Natural killer cell (primary cell): ENCODE data around the gene TP53BP2. TPM values are rescaled to one million over a fixed set of nuclear protein-coding genes. Genes with fewer than 3 reads are reported as not detected.

Experiments
- ATAC-seq, 3 donors: fragments of 150-1000 bp in 2 of 3; fragments of 200-7000 bp in 1 of 3; cut with Tn5 transposase; 1 replicate in 1 of 3; 2 replicates in 2 of 3; pipeline ENCODE4 v1.10.0; 2021; ENCODE audit warnings: mild to moderate bottlenecking in 2 of 3, moderate library complexity in 2 of 3
- DNase-seq, 2 donors: peaks; one replicate each; pipeline versions ENCODE4 v3.0.0 to v3.0.0-alpha.2; 2013 to 2021; ENCODE audit warnings: mixed read lengths in 1 of 2
- H3K27ac ChIP-seq: one replicate; pipeline ENCODE4 v1.5.1; 2013; ENCODE audit warnings: mild to moderate bottlenecking, low read length
- H3K27me3 ChIP-seq: one replicate; pipeline ENCODE4 v1.6.1; 2013; ENCODE audit warnings: low read length; ENCODE audit not compliant: control insufficient read depth, insufficient read depth
- H3K36me3 ChIP-seq: one replicate; pipeline ENCODE4 v1.6.1; 2013; ENCODE audit warnings: low read length; ENCODE audit not compliant: control insufficient read depth, insufficient read depth
- H3K4me1 ChIP-seq: one replicate; pipeline ENCODE4 v1.6.1; 2013; ENCODE audit warnings: low read length; ENCODE audit not compliant: control insufficient read depth, insufficient read depth
- H3K4me3 ChIP-seq: one replicate; pipeline ENCODE4 v1.5.1; 2013; ENCODE audit warnings: low read length
- H3K9me3 ChIP-seq: one replicate; pipeline ENCODE4 v1.6.1; 2013; ENCODE audit warnings: low read length; ENCODE audit not compliant: control insufficient read depth, insufficient read depth
- H3K27ac Mint-ChIP-seq, 2 donors: one replicate each; pipeline ENCODE4 v1.8.0; 2022; ENCODE audit warnings: mild to moderate bottlenecking in 2 of 2, mixed read lengths in 2 of 2, moderate library complexity in 1 of 2
- H3K27me3 Mint-ChIP-seq, 2 donors: one replicate each; pipeline ENCODE4 v1.8.0; 2022; ENCODE audit warnings: low read depth in 2 of 2, mixed read lengths in 2 of 2
- H3K36me3 Mint-ChIP-seq: one replicate; pipeline ENCODE4 v1.8.0; 2022; ENCODE audit warnings: mixed read lengths
- H3K4me1 Mint-ChIP-seq, 2 donors: one replicate each; pipeline ENCODE4 v1.8.0; 2022; ENCODE audit warnings: mixed read lengths in 2 of 2
- H3K4me3 Mint-ChIP-seq: one replicate; pipeline ENCODE4 v1.8.0; 2022; ENCODE audit warnings: mild to moderate bottlenecking, moderate library complexity, mixed read lengths
- H3K9me3 Mint-ChIP-seq, 2 donors: one replicate each; pipeline ENCODE4 v1.8.0; 2022; ENCODE audit warnings: mixed read lengths in 2 of 2
- WGBS: methylation state at CpG from one replicate; pipeline ENCODE4 v1.1.7; 2013; ENCODE audit warnings: missing lambda C conversion rate; ENCODE audit not compliant: insufficient coverage; 5-methylcytosine and 5-hydroxymethylcytosine counted together
- intact Hi-C: fragments of 100-400 bp; cut with micrococcal nuclease; formaldehyde crosslinking; loops from one replicate; pipeline ENCODE4 v1.14.2; 2022
- total RNA-seq, 4 donors: library from RNA; stranded (reverse); fragments of 120-200 nt in 1 of 4; gene quantifications; one replicate each; pipeline versions ENCODE4 v1.2.3 to v1.2.4, GENCODE V29; 2013 to 2022
- TF ChIP-seq, protein P1 (sequence below): fragments of 200-600 bp; IDR thresholded peaks from one replicate; pipeline ENCODE4 v1.8.0; 2022; ENCODE audit warnings: antibody characterized with exemption

TP53BP2 gene
- total RNA-seq, 3 donors from 2014 or later (not counting 1 experiment from before 2014, with no cell fraction given): 69.7 to 93.7 (median 78.8) TPM

DNA sequence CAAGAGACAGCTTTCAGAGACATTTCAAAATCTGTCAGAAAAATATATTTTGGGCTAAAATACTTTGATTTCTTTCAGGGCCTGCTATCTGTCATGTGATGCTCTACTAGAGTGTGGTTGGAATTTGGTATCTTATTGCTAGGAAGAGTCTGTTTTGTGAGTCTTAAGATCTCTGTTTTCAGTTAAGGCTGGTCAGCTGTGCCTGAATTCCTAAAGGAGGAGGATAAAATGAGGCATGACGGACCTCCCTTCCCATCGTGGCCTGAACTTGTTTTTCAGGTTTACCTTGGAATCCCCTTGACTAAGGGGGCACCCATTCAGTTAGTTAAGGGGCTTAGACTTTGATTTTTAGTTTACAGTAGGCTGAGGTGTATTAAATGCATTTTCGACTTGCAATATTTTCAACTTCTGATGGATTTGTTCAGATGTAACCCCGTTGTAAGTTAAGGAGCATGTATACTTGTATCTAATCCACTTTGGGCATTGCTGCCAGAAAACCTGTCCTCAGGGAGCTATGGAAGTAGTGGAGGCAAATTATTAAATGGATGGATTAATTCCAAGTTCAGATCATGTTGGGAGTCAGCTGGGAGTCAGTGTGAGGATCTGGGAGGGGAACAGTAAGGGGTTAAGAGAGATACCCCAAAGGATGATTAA lies 115.1 kb downstream of the TP53BP2 start:
- H3K27me3 Mint-ChIP-seq: no peaks in the 10 kb centered on the region
- Histone ChIP-seq H3K9me3 (no peaks in the 10 kb centered on the region), H3K27ac (no peak overlapping the region), H3K4me1 (peaks cover 25% of the 10 kb centered on the region), H3K27me3 (no peaks in the 10 kb centered on the region), H3K36me3 (peaks cover 25% of the 10 kb centered on the region), H3K4me3 (no peak overlapping the region)
- intact Hi-C loops: no loop called here
- H3K4me1 Mint-ChIP-seq: peaks cover 68 to 79% of the 10 kb centered on the region in 2 donors
- no peaks in the 10 kb centered on the region for H3K36me3 Mint-ChIP-seq
- TF ChIP-seq, protein P1, sequence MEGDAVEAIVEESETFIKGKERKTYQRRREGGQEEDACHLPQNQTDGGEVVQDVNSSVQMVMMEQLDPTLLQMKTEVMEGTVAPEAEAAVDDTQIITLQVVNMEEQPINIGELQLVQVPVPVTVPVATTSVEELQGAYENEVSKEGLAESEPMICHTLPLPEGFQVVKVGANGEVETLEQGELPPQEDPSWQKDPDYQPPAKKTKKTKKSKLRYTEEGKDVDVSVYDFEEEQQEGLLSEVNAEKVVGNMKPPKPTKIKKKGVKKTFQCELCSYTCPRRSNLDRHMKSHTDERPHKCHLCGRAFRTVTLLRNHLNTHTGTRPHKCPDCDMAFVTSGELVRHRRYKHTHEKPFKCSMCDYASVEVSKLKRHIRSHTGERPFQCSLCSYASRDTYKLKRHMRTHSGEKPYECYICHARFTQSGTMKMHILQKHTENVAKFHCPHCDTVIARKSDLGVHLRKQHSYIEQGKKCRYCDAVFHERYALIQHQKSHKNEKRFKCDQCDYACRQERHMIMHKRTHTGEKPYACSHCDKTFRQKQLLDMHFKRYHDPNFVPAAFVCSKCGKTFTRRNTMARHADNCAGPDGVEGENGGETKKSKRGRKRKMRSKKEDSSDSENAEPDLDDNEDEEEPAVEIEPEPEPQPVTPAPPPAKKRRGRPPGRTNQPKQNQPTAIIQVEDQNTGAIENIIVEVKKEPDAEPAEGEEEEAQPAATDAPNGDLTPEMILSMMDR: no peak
- WGBS: 95% methylated on average over 4 of the region's 4 CpGs
- no peak for ATAC-seq
- no peak overlapping the region for H3K4me3 Mint-ChIP-seq
- H3K9me3 Mint-ChIP-seq: no peaks in the 10 kb centered on the region
- peak overlapping the region; percentile 63 to 99 for H3K27ac Mint-ChIP-seq
- DNase-seq: no peak

- Mint-ChIP-seq H3K36me3 (no peaks in the 10 kb centered on the region), H3K27me3 (no peaks in the 10 kb centered on the region), H3K4me1 (peaks cover 68 to 85% of the 10 kb centered on the region in 2 donors), H3K27ac (peak overlapping the region; percentile 63 to 99), H3K4me3 (no peak overlapping the region), H3K9me3 (no peaks in the 10 kb centered on the region)
- H3K27me3 ChIP-seq: no peaks in the 10 kb centered on the region
- DNase-seq (no peak), ATAC-seq (no peak)
- intact Hi-C loops: no loop called here
- no peaks in the 10 kb centered on the region for H3K9me3 ChIP-seq
- TF ChIP-seq, protein P1: no peak
- WGBS: 95% methylated on average over 3 of the region's 4 CpGs
- peaks cover 24% of the 10 kb centered on the region for H3K36me3 ChIP-seq
- H3K4me3 ChIP-seq: no peak overlapping the region
- H3K27ac ChIP-seq: no peak overlapping the region
- peaks cover 27% of the 10 kb centered on the region for H3K4me1 ChIP-seq
These were observed 115.8 kb downstream of the TP53BP2 start for GRCh38 chr1:223729906-223730305.

Other genes with a start within 250 kb of the TP53BP2 start
- gene CAPN8, start 180.2 kb downstream of the TP53BP2 start, total RNA-seq: 1 to 10 TPM in 1 of 3 donors, under 1 TPM in 2; 0.18 to 6.7 (median 0.84) TPM
- 100 to 1,000 TPM; 228 to 275 (median 236) TPM for gene CAPN2, start 133.4 kb downstream of the TP53BP2 start, total RNA-seq